Activated CD4-positive, alpha-beta T cell treated with anti-CD3 and anti-CD28 coated beads, Interleukin-2, Interleukin-4, amounts not matched to agents 100 ng/mL and 50 ng/mL, durations not matched to agents 16 hours and 8 hours (primary cell): ENCODE data around the gene GNAI2.
"Not testable (repeated sequence)": the region's sequence is repeated elsewhere in the genome, so short reads cannot be mapped to it uniquely, and the experiment has no call there.

Experiments used
- DNase-seq: peaks from one replicate; pipeline ENCODE4 v3.0.0-alpha.2; 2020; ENCODE audit warnings: low spot score

The GNAI2 gene

GRCh38 chr3:50278123-50278879 is 42.3 kb downstream of the GNAI2 start:
- DNase-seq, result no peak

GRCh38 chr3:50278880-50279224 is 42.8 kb downstream of the GNAI2 start, which contains the start of gene LSMEM2:
Gene LSMEM2, plus strand, starts transcription at chr3:50279087. Its CDS starts 27 bp downstream, at chr3:50279114.
- DNase-seq, result no peak

GRCh38 chr3:50279255-50280016 is 43.4 kb downstream of the GNAI2 start:
- DNase-seq, result no peak

- DNase-seq, result not testable (repeated sequence)
These were observed 48.1 kb downstream of the GNAI2 start for GRCh38 chr3:50284121-50284520.

GRCh38 chr3:50286322-50287227 is 50.6 kb downstream of the GNAI2 start:
- DNase-seq, result no peak

- no peak for DNase-seq
These were observed 51.3 kb downstream of the GNAI2 start for GRCh38 chr3:50287262-50287661.

GRCh38 chr3:50288387-50289007 is 52.5 kb downstream of the GNAI2 start:
- no peak for DNase-seq

- no peak for DNase-seq
These were observed 53.1 kb downstream of the GNAI2 start for GRCh38 chr3:50289130-50289529.

GRCh38 chr3:50290161-50290641 is 54.2 kb downstream of the GNAI2 start:
- DNase-seq, result no peak

- peak; percentile 99 for DNase-seq
These were observed 56.4 kb downstream of the GNAI2 start, which contains the start of gene IFRD2 for GRCh38 chr3:50292159-50293078. Gene IFRD2, minus strand, starts transcription at chr3:50292429. Its CDS starts 155 bp downstream, at chr3:50292274.

- DNase-seq, result no peak
These were observed 57.2 kb downstream of the GNAI2 start for GRCh38 chr3:50293079-50293801.

- DNase-seq, result no peak
These were observed 58.1 kb downstream of the GNAI2 start for GRCh38 chr3:50294089-50294488.

- no peak for DNase-seq
These were observed 58.7 kb downstream of the GNAI2 start for GRCh38 chr3:50294492-50295403.

- no peak for DNase-seq
These were observed 59.8 kb downstream of the GNAI2 start for GRCh38 chr3:50295553-50296431.

- DNase-seq, result no peak
These were observed 60.8 kb downstream of the GNAI2 start for GRCh38 chr3:50296721-50297383.

GRCh38 chr3:50297384-50297775 is 61.4 kb downstream of the GNAI2 start:
- DNase-seq, result no peak
